Measurements from ENCODE around the gene ZWILCH.

DNA sequence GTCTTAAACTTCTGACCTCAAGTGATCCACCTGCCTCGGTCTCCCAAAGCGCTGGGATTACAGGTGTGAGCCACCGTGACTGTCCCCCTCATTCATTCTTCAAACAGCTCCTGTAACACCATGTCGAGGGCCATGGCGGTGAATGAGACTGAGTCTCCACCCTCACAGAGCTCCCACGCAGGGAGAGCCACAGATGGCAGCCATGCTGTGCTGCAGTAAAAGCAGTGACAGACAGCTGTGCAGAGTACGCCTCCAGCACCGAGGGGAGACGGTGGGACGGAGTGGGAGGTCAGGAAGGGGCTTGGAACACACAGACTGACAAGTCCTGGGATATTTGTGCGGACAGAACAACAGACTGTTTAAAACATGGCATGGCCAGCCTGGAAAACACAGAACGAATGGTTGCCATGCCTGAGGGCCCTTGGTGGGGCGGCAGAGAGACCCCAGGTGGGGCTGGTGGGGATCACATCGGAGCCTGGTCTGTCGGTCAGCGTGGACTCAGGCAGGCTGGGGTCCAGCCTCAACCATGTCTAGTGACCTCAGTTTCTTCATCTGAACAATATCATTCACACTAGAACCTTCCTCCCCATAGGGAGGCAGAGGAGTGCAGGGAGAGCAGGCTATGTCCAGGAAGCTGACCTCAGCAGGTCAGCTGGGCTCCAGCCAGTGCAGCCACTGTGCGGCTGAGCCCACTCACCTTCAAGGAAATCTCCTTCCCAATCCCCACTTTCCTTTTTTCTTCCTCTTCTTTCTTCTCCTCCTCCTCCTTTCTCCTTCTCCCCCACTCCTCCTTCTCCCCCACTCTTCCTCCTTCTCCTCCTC is 81.2 kb downstream of the ZWILCH start:
- TF ChIP-seq POLR2A (IDR thresholded peaks at IDR 0.05) = no peak
- no peak for TF ChIP-seq CTCF (IDR thresholded peaks at IDR 0.05)
